Neural cell (in vitro differentiated cells): ENCODE data around the gene SEPTIN6. TPM values are rescaled to one million over a fixed set of nuclear protein-coding genes. Genes with fewer than 3 reads are reported as not detected.

ENCODE experiments used
- H2AFZ ChIP-seq: fragments of 200-600, 300-800 bp; sonication (generic), shearing (Covaris generic); 2 replicates; pipeline ENCODE4 v1.6.0; 2014; ENCODE audit warnings: low read depth, mild to moderate bottlenecking, antibody characterized with exemption, low read length, moderate library complexity
- H3F3A ChIP-seq: fragments of 200-600 bp; shearing (Covaris generic); 2 replicates; pipeline ENCODE4 v1.6.1; 2016; ENCODE audit warnings: mild to moderate bottlenecking, moderate library complexity, mixed read lengths, antibody characterized with exemption, low read length; ENCODE audit not compliant: insufficient read depth, poor library complexity, severe bottlenecking
- H3K27ac ChIP-seq: fragments of 200-600, 300-800 bp; sonication (generic), shearing (Covaris generic); 2 replicates; pipeline ENCODE4 v1.5.1; 2014; ENCODE audit warnings: mild to moderate bottlenecking, low read length, moderate library complexity
- H3K27me3 ChIP-seq: fragments of 300-800, 200-600 bp; sonication (generic), shearing (Covaris generic); 2 replicates; pipeline ENCODE4 v1.6.0; 2014; ENCODE audit warnings: mild to moderate bottlenecking, low read depth, low read length, moderate library complexity; ENCODE audit not compliant: insufficient read depth
- H3K36me3 ChIP-seq: fragments of 300-800, 200-600 bp; sonication (generic), shearing (Covaris generic); 2 replicates; pipeline ENCODE4 v1.5.1; 2014; ENCODE audit warnings: mild to moderate bottlenecking, antibody characterized with exemption, low read length, moderate library complexity; ENCODE audit not compliant: insufficient read depth
- H3K4me2 ChIP-seq: fragments of 300-800, 200-600 bp; sonication (generic), shearing (Covaris generic); 2 replicates; pipeline ENCODE4 v1.6.0; 2014; ENCODE audit warnings: mild to moderate bottlenecking, low read length
- H3K4me3 ChIP-seq: fragments of 300-800, 200-600 bp; sonication (generic), shearing (Covaris generic); 2 replicates; pipeline ENCODE4 v1.5.1; 2014; ENCODE audit warnings: mild to moderate bottlenecking, low read length, moderate library complexity
- H3K79me2 ChIP-seq: fragments of 200-600 bp; shearing (Covaris generic); replicated peaks from 2 replicates; pipeline ENCODE4 v1.6.0; 2014; ENCODE audit warnings: mild to moderate bottlenecking, low read length, moderate library complexity; ENCODE audit not compliant: insufficient read depth
- H3K9ac ChIP-seq: fragments of 300-800, 200-600 bp; sonication (generic), shearing (Covaris generic); 2 replicates; pipeline ENCODE4 v1.6.1; 2016; ENCODE audit warnings: mild to moderate bottlenecking, low read length, mixed read lengths
- H3K9me2 ChIP-seq: fragments of 200-600 bp; shearing (Covaris generic); 2 replicates; pipeline ENCODE4 v1.6.1; 2016; ENCODE audit warnings: mild to moderate bottlenecking, low read length, mixed read lengths; ENCODE audit not compliant: insufficient read depth
- H3K9me3 ChIP-seq: fragments of 200-600, 300-800 bp; sonication (generic), shearing (Covaris generic); 2 replicates; pipeline ENCODE4 v1.6.1; 2016; ENCODE audit warnings: mild to moderate bottlenecking, mixed run types, low read length, moderate library complexity, mixed read lengths
- H4K20me1 ChIP-seq: fragments of 200-600 bp; shearing (Covaris generic); 2 replicates; pipeline ENCODE4 v1.6.1; 2016; ENCODE audit warnings: mild to moderate bottlenecking, mixed run types; ENCODE audit not compliant: insufficient read depth
- CTCF ChIP-seq: fragments of 450-650 bp; IDR thresholded peaks from 2 replicates; pipeline ENCODE4 v1.5.1; 2014; ENCODE audit warnings: antibody characterized with exemption, mild to moderate bottlenecking, moderate library complexity; ENCODE audit not compliant: poor library complexity, severe bottlenecking
- EP300 ChIP-seq: fragments of 450-650 bp; conservative IDR thresholded peaks from 2 replicates; pipeline ENCODE4 v1.6.1; 2014; ENCODE audit warnings: antibody characterized with exemption, mild to moderate bottlenecking, moderate library complexity; ENCODE audit not compliant: poor library complexity, severe bottlenecking
- EZH2 ChIP-seq: fragments of 200-600, 300-800 bp; shearing (Covaris generic), sonication (generic); IDR thresholded peaks from 2 replicates; pipeline ENCODE4 v1.6.1; 2014; ENCODE audit warnings: antibody characterized with exemption, low read length, borderline replicate concordance, mild to moderate bottlenecking; ENCODE audit not compliant: insufficient read depth, poor library complexity, severe bottlenecking
- MXI1 ChIP-seq: fragments of 450-650 bp; conservative IDR thresholded peaks from 2 replicates; pipeline ENCODE4 v1.6.1; 2014; ENCODE audit warnings: antibody characterized with exemption, mild to moderate bottlenecking; ENCODE audit not compliant: poor library complexity, severe bottlenecking
- POLR2AphosphoS5 ChIP-seq: IDR thresholded peaks from 2 replicates; pipeline ENCODE4 v1.6.1; 2012
- RAD21 ChIP-seq: fragments of 450-650 bp; conservative IDR thresholded peaks from 2 replicates; pipeline ENCODE4 v1.6.1; 2014; ENCODE audit warnings: antibody characterized with exemption, mild to moderate bottlenecking, moderate library complexity
- REST ChIP-seq: IDR thresholded peaks from 2 replicates; pipeline ENCODE4 v1.6.1; 2012; ENCODE audit warnings: borderline replicate concordance
- SMC3 ChIP-seq: fragments of 450-650 bp; conservative IDR thresholded peaks from 2 replicates; pipeline ENCODE4 v1.6.1; 2014; ENCODE audit warnings: antibody characterized with exemption, mild to moderate bottlenecking, moderate library complexity; ENCODE audit not compliant: poor library complexity
- TAF1 ChIP-seq: IDR thresholded peaks from 2 replicates; pipeline ENCODE4 v1.6.1; 2012; ENCODE audit warnings: low read depth
- polyA plus RNA-seq: library from polyadenylated mRNA; depleted of rRNA; stranded (reverse); fragments of >200 nt; gene quantifications from 2 replicates; pipeline ENCODE4 v1.2.3, GENCODE V29; 2014
- small RNA-seq, 3 experiments: library from RNA; depleted of rRNA; stranded (forward); fragments of <200 nt; gene quantifications; one replicate each; pipeline ENCODE3, GENCODE V24; 2012

Gene SEPTIN6
- polyA plus RNA-seq, 1 donor from 2014 or later: 155 TPM

GRCh38 chrX:119643696-119644095 lies 49.3 kb downstream of the SEPTIN6 start:
- TF ChIP-seq RAD21: no peak
- no peak for TF ChIP-seq EP300
- no peak for TF ChIP-seq REST
- no peak for TF ChIP-seq TAF1
- no peak for TF ChIP-seq SMC3
- no peak for TF ChIP-seq CTCF
- no peak for TF ChIP-seq POLR2AphosphoS5
- TF ChIP-seq MXI1: no peak
- no peak for TF ChIP-seq EZH2
- Histone ChIP-seq H3K79me2 (no peaks in the 10 kb centered on the region), H3F3A (no peaks in the 10 kb centered on the region), H3K9ac (no peak overlapping the region), H2AFZ (no peak overlapping the region), H4K20me1 (no peaks in the 10 kb centered on the region), H3K9me3 (no peaks in the 10 kb centered on the region), H3K27ac (no peak overlapping the region), H3K4me2 (no peak overlapping the region), H3K36me3 (no peaks in the 10 kb centered on the region), H3K9me2 (no peaks in the 10 kb centered on the region), H3K4me3 (no peak overlapping the region), H3K27me3 (no peaks in the 10 kb centered on the region)

Small RNA genes lying within 50 kb of the gene (small RNA-seq; reads per million reads assigned to genes)
- 22.4 to 43.3 (median 42.3) reads per million in 3 experiments for gene MIR766

Other genes starting within 250 kb of the SEPTIN6 start
- gene SLC25A5, start 224.7 kb downstream of the SEPTIN6 start, polyA plus RNA-seq: 158 and 163 TPM in 2 replicates
- 43.8 and 63.0 TPM in 2 replicates for gene STEEP1, start 127.8 kb downstream of the SEPTIN6 start, polyA plus RNA-seq
- gene UBE2A, start 118.6 kb downstream of the SEPTIN6 start, polyA plus RNA-seq: 116 and 129 TPM in 2 replicates
- gene NKRF, start 86.7 kb downstream of the SEPTIN6 start, polyA plus RNA-seq: 22.5 and 27.0 TPM in 2 replicates
- 1.0 TPM in 1 of 2 replicates, not detected in the other for gene SOWAHD, start 65.4 kb upstream of the SEPTIN6 start, polyA plus RNA-seq
- 2,693 and 3,126 TPM in 2 replicates for gene RPL39, start 98.5 kb upstream of the SEPTIN6 start, polyA plus RNA-seq
- 20.2 and 24.8 TPM in 2 replicates for gene UPF3B, start 159.8 kb upstream of the SEPTIN6 start, polyA plus RNA-seq
- gene RNF113A, start 178.6 kb upstream of the SEPTIN6 start, polyA plus RNA-seq: 19.6 and 27.2 TPM in 2 replicates
- 214 and 270 TPM in 2 replicates for gene NDUFA1, start 178.7 kb upstream of the SEPTIN6 start, polyA plus RNA-seq
- gene AKAP14, start 202.7 kb upstream of the SEPTIN6 start, polyA plus RNA-seq: 4.2 TPM in 1 of 2 replicates, not detected in the other